ENCODE results near the gene TMEM97. TPM values are rescaled to one million over a fixed set of nuclear protein-coding genes. Genes with fewer than 3 reads are reported as not detected.

Gene TMEM97
- total and polyA plus RNA-seq, 9 of the 15 experiments (the other 6 are each of a cell fraction or from before 2014, with no cell fraction given), result 34.6 to 121 (median 76.0) TPM

GRCh38 chr17:28344011-28344410, 25.0 kb downstream of the TMEM97 start:
- FAIRE-seq (no peak), DNase-seq (ENCODE audit: extremely low read depth in 1 of 4, low spot score in 3 of 4) (no peak), ATAC-seq (no peak; the same call in 2 of the 3 replicates)
- Histone ChIP-seq H2AFZ (ENCODE audit: low read depth, low read length) (no peak overlapping the region), H3K79me2 (ENCODE audit: control insufficient read depth, insufficient read depth, low read length) (no peaks in the 10 kb centered on the region), H3K27ac (ENCODE audit: extremely low read depth, low read depth, low read length) (no peak overlapping the region), H3K4me1 (replicated peaks in 1 of 2; ENCODE audit: control insufficient read depth in 2 of 2, insufficient read depth in 2 of 2, low read length in 2 of 2) (peaks cover 0 to 6% of the 10 kb centered on the region in 2 experiments; a peak in 2 of 5 replicates), H3K9me1 (ENCODE audit: control insufficient read depth, insufficient read depth, low read length) (peaks cover 2% of the 10 kb centered on the region), H3K9me3 (replicated peaks; ENCODE audit: control insufficient read depth, insufficient read depth, low read depth, low read length) (no peaks in the 10 kb centered on the region), H3K27me3 (ENCODE audit: control insufficient read depth in 2 of 2, insufficient read depth in 2 of 2, low read length in 2 of 2) (no peaks in the 10 kb centered on the region), H3K36me3 (ENCODE audit: control insufficient read depth, insufficient read depth, low read length) (peaks cover 85% of the 10 kb centered on the region), H3K9ac (ENCODE audit: insufficient read depth in 1 of 2, low read depth in 2 of 2, low read length in 2 of 2) (peak overlapping the region in 1 of 2 experiments; percentile 20; a peak in 1 of 4 replicates), H3K4me2 (ENCODE audit: insufficient read depth, low read length) (no peak overlapping the region), H3K4me3 (no peak overlapping the region), H4K20me1 (replicated peaks; ENCODE audit: control insufficient read depth, insufficient read depth, low read length) (no peaks in the 10 kb centered on the region; the same call in none of the 2 replicates)
- BruUV-seq (replicated peaks), result no TSS peak
- ChIA-PET CTCF (ENCODE audit: low intra/inter-chr PET ratio) (no interaction called here), POLR2A (interaction anchor here (0.9 to 2.8 kb wide), 4 partner anchors 9 to 14 kb away, joined by 4 to 14 read pairs (median 7); partner anchors contain the start of genes IFT20, POLDIP2 and TNFAIP1)
- TF ChIP-seq ZNF121 (CRISPR knock-in tag; conservative IDR thresholded peaks at IDR 0.05), result no peak
- TF ChIP-seq POLR2A (conservative IDR thresholded peaks at IDR 0.05), result 0 out of 2 replicates have a peak, but pooled peaks have one; percentile 24
- TF ChIP-seq MYNN (IDR thresholded peaks at IDR 0.05), result no peak
- no peak for TF ChIP-seq MYNN (CRISPR knock-in tag; IDR thresholded peaks at IDR 0.05)
- intact Hi-C loops (cut with micrococcal nuclease) (no loop called here), in situ Hi-C loops (cut with MboI) (no loop called here)
- WGBS (ENCODE audit: insufficient coverage, low coverage, missing lambda C conversion rate), result 90% methylated on average over 8 of the region's 9 CpGs

- intact Hi-C loops (cut with micrococcal nuclease), result no loop called here
- in situ Hi-C loops (cut with MboI), result no loop called here
- BruUV-seq (replicated peaks), result no TSS peak
Observed at GRCh38 chr17:28344435-28344901, 25.5 kb downstream of the TMEM97 start.

More at GRCh38 chr17:28344435-28344901, 25.5 kb downstream of the TMEM97 start:
- POLR2A ChIA-PET, result interaction anchor here (0.6 to 4.2 kb wide), 6 partner anchors 9 to 177 kb away, joined by 3 to 44 read pairs (median 4); partner anchors contain the start of genes IFT20 and TNFAIP1
- DNase-seq (ENCODE audit: extremely low read depth in 1 of 4, low spot score in 3 of 4), result peak in 1 of 4 experiments; percentile 23
- CTCF ChIA-PET (ENCODE audit: low intra/inter-chr PET ratio), result no interaction called here
- H3K4me2 ChIP-seq (ENCODE audit: insufficient read depth, low read length), result no peak overlapping the region
- peaks cover 86% of the 10 kb centered on the region for H3K36me3 ChIP-seq (ENCODE audit: control insufficient read depth, insufficient read depth, low read length)
- H3K27me3 ChIP-seq (ENCODE audit: control insufficient read depth in 2 of 2, insufficient read depth in 2 of 2, low read length in 2 of 2), result no peaks in the 10 kb centered on the region
- no peaks in the 10 kb centered on the region for H3K79me2 ChIP-seq (ENCODE audit: control insufficient read depth, insufficient read depth, low read length)
- TF ChIP-seq HOXB6 (CRISPR knock-in tag; IDR thresholded peaks at IDR 0.05; ENCODE audit: borderline replicate concordance) (no peak), POLR2G (IDR thresholded peaks at IDR 0.05; ENCODE audit: low read depth, low read length) (peak; percentile 72; the same call in 1 of the 2 replicates), RBFOX2 (IDR thresholded peaks at IDR 0.05; ENCODE audit: low read depth, low read length) (peak; percentile 55)
- no peak for FAIRE-seq
- H3K4me1 ChIP-seq (replicated peaks in 1 of 2; ENCODE audit: control insufficient read depth in 2 of 2, insufficient read depth in 2 of 2, low read length in 2 of 2), result peaks cover 0 to 4% of the 10 kb centered on the region in 2 experiments; a peak in 2 of 5 replicates
- H2AFZ ChIP-seq (ENCODE audit: low read depth, low read length), result no peak overlapping the region
- ATAC-seq, result no peak
- no peak overlapping the region for H3K9ac ChIP-seq (ENCODE audit: insufficient read depth in 1 of 2, low read depth in 2 of 2, low read length in 2 of 2)
- H3K9me3 ChIP-seq (replicated peaks; ENCODE audit: control insufficient read depth, insufficient read depth, low read depth, low read length), result no peaks in the 10 kb centered on the region
- WGBS (ENCODE audit: insufficient coverage, low coverage, missing lambda C conversion rate), result 86% methylated on average over 15 of the region's 19 CpGs
- H4K20me1 ChIP-seq (replicated peaks; ENCODE audit: control insufficient read depth, insufficient read depth, low read length), result no peaks in the 10 kb centered on the region; the same call in none of the 2 replicates
- peaks cover 2% of the 10 kb centered on the region for H3K9me1 ChIP-seq (ENCODE audit: control insufficient read depth, insufficient read depth, low read length)
- H3K27ac ChIP-seq (ENCODE audit: extremely low read depth, low read depth, low read length), result no peak overlapping the region
- no peak overlapping the region for H3K4me3 ChIP-seq

All from K562 (cell line).